GM12878 (cell line): ENCODE results near the gene FMO3.

Experiments
- GABPA ChIP-seq: IDR thresholded peaks from 2 replicates; pipeline ENCODE4 v1.6.1; 2014; ENCODE audit warnings: antibody characterized with exemption, low read depth, mild to moderate bottlenecking, inconsistent platforms
- TF ChIP-seq, protein P1 (sequence below): IDR thresholded peaks from 2 replicates; pipeline ENCODE4 v1.6.1; 2011; ENCODE audit warnings: borderline replicate concordance, low read depth, mild to moderate bottlenecking, moderate library complexity, low read length; ENCODE audit not compliant: insufficient read depth, poor library complexity, severe bottlenecking
- TF ChIP-seq, protein P2 (sequence below), 3 experiments: IDR thresholded peaks in 2 of 3; conservative IDR thresholded peaks in 1 of 3; 2 replicates each; pipeline ENCODE4 v1.5.1; 2011; ENCODE audit warnings: low read depth in 3 of 3, low read length in 3 of 3, mild to moderate bottlenecking in 3 of 3, control low read depth in 2 of 3, moderate library complexity in 2 of 3, inconsistent platforms in 1 of 3, mixed read lengths in 1 of 3; ENCODE audit not compliant: control insufficient read depth in 2 of 3, insufficient read depth in 1 of 3; ENCODE audit errors: extremely low read depth in 1 of 3

DNA sequence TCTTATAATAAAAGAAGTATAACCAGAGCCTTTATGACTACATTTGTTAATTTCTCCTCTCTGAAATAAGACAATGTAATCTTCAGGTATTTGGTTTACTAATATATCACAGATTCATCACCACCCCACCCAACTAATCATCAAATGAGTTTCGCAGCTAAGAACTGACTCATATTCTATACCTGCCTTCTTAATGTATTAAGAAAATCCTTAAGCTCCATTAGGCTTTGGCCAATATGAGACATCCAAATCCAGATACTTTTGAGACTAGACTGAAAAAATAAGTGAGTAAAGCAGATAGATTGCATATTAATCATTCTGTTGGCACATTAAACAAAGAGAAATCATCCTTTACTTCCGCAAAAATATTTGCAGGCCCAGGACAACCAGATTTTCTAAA lies 75.7 kb downstream of the FMO3 start:
- TF ChIP-seq, protein P1, sequence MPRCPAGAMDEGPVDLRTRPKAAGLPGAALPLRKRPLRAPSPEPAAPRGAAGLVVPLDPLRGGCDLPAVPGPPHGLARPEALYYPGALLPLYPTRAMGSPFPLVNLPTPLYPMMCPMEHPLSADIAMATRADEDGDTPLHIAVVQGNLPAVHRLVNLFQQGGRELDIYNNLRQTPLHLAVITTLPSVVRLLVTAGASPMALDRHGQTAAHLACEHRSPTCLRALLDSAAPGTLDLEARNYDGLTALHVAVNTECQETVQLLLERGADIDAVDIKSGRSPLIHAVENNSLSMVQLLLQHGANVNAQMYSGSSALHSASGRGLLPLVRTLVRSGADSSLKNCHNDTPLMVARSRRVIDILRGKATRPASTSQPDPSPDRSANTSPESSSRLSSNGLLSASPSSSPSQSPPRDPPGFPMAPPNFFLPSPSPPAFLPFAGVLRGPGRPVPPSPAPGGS, result no peak
- TF ChIP-seq GABPA, result no peak
- TF ChIP-seq, protein P2, sequence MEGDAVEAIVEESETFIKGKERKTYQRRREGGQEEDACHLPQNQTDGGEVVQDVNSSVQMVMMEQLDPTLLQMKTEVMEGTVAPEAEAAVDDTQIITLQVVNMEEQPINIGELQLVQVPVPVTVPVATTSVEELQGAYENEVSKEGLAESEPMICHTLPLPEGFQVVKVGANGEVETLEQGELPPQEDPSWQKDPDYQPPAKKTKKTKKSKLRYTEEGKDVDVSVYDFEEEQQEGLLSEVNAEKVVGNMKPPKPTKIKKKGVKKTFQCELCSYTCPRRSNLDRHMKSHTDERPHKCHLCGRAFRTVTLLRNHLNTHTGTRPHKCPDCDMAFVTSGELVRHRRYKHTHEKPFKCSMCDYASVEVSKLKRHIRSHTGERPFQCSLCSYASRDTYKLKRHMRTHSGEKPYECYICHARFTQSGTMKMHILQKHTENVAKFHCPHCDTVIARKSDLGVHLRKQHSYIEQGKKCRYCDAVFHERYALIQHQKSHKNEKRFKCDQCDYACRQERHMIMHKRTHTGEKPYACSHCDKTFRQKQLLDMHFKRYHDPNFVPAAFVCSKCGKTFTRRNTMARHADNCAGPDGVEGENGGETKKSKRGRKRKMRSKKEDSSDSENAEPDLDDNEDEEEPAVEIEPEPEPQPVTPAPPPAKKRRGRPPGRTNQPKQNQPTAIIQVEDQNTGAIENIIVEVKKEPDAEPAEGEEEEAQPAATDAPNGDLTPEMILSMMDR (IDR thresholded peaks at IDR 0.05 in 2 of 3, conservative IDR thresholded peaks at IDR 0.05 in 1 of 3; ENCODE audit: control insufficient read depth in 2 of 3, extremely low read depth in 1 of 3, insufficient read depth in 1 of 3, low read depth in 3 of 3, low read length in 3 of 3), result no peak
